ENCODE data around the gene DDAH1.

DNA sequence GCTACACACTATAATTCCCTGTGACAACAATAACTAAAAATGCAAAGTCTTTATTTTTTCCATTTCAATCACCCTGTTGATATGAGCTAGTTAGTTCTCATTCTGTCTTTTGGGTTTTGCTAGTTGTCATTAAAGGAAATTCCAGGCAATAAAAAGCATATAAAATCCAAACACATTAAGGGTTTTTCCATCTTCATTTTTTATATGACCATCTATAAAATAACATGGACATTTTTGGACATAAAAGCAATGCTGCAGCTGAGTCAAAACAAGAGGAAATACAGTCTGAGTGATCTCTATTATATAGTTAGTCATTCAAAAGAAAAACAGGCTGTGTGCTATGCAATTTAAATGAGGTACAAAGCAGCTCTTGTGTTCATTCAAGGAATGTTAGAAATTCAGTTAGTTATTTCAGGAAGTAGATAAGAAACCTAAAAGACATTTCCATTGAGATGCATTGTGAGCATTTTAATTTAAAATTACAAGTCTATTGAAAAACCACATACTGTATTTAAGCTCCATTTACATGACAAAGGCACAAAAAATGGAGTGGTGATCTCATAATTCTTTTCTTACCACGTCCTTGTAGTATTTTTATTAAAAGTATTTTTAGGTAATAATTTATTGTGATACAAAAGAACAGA lies 121.2 kb downstream of the DDAH1 start:
- TF ChIP-seq POLR2AphosphoS5 (IDR thresholded peaks at IDR 0.05) = no peak
- TF ChIP-seq, protein P1, sequence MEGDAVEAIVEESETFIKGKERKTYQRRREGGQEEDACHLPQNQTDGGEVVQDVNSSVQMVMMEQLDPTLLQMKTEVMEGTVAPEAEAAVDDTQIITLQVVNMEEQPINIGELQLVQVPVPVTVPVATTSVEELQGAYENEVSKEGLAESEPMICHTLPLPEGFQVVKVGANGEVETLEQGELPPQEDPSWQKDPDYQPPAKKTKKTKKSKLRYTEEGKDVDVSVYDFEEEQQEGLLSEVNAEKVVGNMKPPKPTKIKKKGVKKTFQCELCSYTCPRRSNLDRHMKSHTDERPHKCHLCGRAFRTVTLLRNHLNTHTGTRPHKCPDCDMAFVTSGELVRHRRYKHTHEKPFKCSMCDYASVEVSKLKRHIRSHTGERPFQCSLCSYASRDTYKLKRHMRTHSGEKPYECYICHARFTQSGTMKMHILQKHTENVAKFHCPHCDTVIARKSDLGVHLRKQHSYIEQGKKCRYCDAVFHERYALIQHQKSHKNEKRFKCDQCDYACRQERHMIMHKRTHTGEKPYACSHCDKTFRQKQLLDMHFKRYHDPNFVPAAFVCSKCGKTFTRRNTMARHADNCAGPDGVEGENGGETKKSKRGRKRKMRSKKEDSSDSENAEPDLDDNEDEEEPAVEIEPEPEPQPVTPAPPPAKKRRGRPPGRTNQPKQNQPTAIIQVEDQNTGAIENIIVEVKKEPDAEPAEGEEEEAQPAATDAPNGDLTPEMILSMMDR (IDR thresholded peaks at IDR 0.05; ENCODE audit: poor library complexity, severe bottlenecking) = no peak

Data from neural cell (in vitro differentiated cells).